ENCODE measurements around the gene SNX15.

Gene SNX15

DNA sequence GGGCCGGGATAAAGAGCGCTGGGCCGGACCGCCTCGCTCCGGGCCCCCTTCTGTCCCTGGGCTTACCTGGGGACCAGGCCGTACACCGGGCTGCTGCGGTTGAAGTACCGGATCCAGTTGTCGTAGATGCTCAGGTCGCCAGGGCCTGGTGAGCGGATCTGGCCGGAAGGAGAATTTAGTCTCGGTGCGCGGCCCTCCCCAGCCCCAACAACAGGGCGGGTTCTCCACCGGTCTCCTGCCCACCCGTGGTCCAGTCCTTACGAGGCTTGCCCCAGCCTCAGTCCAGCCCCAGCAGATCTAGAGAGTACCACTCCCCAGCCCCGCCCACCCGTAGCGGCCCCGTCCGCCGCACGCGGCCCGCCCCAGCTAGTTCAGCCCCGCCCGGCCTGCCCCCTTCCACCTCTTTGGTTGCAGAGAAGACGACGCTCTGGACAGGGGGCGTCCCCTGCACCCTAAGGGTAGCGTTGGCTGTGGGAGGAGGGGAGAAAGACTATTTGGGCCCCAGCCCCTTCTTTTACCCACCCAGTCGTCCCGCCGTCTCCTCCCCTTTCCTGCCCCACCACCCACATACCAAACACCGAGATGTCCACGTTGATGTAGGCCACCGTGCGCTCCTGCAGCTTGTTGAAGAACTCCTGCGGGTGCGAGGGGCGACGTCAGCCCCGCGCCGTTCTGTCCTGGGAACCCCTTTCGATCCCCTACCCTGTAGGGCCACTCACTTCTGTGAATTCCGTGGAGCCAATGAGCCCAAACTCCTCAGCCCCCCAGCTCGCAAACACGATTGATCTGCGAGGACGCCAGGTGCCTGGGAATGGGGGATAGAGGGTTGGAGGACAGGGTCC lies 20.6 kb downstream of the SNX15 start:
- no peak overlapping the region for H3K4me3 ChIP-seq (ENCODE audit: low read length)
- DNase-seq (ENCODE audit: low read depth, low spot score) = no peak

DNA sequence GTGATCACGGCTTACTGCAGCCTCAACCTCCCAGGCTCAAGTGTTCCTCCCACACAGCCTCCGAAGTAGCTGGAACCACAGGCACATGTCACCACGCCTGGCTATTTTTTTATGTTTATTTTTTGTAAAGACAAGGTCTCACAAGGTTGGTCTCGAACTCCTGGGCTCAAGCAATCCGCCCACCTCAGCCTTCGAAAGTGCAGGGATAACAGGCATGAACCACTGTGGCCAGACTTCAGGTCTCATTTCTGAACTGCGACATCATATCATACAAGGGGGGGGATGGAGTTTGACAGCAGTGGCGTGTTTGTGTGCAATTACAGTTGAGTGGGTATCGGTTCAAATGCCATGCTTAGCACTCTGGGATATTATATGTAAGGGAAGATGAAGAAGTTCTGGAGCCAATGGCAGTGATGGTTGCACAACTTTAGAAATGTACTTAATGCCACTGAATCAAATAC lies 24.2 kb downstream of the SNX15 start:
- no peak for DNase-seq (ENCODE audit: low read depth, low spot score)
- no peak overlapping the region for H3K4me3 ChIP-seq (ENCODE audit: low read length)

DNA sequence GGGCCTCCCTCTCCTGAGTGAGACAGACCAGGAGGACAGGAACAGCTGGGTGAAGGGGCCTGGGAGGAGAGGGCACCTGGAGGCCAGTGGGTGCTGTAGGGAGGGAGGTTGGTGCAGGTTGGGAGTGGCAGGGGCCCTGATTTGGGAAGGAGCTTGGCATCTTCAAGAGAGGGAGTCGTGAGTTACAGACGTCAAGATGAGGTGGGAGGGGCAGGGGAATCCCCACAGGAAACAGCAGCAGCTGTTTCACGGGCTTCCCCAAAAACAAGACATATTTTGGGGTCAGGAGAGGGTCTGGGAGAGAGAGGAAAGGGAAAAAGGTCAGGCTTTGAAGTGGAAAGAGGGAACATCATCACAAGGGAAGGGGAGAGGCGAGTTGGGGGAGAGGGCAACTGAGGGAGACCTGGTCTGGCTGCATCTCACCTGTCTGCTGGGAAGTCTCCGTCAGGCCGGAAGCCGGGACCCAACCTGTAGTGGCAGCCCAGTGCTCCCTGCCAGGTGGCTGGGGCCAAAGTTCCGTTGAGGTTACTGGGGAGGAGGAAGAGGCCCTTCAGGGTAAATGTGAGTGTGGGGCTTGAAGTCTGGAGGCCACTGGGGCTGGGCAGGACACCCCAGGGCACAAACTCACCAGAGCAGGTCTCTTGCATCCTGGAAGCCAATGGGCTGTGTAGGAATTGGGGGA lies 26.7 kb downstream of the SNX15 start:
- DNase-seq (ENCODE audit: low read depth, low spot score) = no peak
- no peak overlapping the region for H3K4me3 ChIP-seq (ENCODE audit: low read length)

DNA sequence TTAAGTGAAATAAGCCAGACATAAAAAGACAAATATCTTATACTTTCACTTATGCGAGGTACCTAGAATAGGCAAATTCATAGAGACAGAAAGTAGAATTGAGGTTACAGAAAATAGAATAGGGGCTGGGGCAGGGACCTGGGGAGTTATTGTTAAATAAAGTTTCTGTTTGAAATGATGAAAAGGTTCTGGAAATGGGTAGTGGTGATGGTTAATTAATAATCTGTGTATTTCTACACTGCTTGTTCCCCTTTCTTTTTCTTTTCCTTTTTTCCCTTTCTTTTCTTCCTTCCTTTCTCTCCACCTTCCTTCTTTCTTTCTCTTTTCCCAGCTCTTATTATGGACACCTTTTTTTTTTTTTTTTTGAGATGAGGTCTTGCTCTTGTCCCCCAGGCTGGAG lies 28.3 kb downstream of the SNX15 start:
- H3K4me3 ChIP-seq (ENCODE audit: low read length) = no peak overlapping the region
- DNase-seq (ENCODE audit: low read depth, low spot score) = no peak

DNA sequence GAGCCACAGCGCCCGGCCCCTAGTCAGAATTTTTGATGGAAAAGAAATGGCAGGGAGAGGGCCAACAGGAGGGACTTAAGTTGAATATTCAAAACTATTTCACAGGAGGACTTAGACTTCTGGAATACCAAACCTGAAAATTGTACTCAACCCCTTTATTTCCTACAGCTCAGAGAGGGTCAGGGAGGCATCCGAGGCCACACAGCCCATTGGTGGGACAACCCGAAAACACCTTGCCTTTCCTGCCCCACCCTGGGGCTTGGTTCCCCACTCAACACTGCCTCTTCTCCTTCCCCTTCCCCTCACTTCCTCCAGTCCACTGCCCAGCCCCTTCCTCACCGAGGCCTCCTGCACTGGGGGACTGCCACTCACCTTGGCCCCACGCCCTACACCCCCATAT lies 29.8 kb downstream of the SNX15 start:
- no peak overlapping the region for H3K4me3 ChIP-seq (ENCODE audit: low read length)
- no peak for DNase-seq (ENCODE audit: low read depth, low spot score)

DNA sequence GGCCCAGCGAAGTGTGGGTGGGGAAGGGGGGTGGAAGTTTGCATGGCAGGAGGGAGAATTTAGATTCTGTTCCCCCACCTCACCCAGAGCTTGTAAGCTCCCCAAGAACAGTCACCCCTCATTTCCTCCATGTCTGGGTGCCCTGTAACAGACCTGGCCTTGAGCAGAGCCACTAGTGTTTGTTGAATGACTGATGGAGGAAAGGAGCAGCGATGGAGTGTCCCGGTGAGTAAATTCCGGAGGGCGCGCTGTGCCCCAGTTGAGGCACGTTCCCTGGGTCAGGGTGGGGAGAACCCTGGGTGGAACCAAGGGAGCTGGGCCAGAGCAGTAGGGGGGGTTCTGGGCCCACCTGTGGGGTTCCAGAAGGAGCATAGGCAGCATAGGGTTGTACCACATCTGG lies 30.3 kb downstream of the SNX15 start:
- no peak overlapping the region for H3K4me3 ChIP-seq (ENCODE audit: low read length)
- no peak for DNase-seq (ENCODE audit: low read depth, low spot score)

DNA sequence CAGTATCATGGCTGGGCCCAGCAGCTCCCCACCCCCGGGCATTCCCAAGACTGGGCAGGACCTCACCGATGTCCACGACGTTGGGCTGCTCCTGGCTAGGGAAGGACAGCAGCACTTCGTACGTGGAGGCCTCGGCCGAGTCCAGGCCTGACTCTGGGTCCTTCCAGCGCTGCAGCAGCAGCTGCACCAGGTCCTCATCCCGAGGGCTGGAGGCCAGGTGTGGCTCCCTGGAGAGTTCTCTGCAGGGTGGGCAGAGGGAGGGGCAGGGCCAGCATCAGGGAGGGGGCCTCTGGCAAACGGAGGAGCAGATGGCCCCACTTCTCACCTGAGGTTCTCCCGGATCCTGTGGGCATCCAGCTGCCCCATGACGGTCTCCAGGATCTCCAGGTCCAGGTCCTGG lies 30.8 kb downstream of the SNX15 start:
- H3K4me3 ChIP-seq (ENCODE audit: low read length) = no peak overlapping the region
- no peak for DNase-seq (ENCODE audit: low read depth, low spot score)

DNA sequence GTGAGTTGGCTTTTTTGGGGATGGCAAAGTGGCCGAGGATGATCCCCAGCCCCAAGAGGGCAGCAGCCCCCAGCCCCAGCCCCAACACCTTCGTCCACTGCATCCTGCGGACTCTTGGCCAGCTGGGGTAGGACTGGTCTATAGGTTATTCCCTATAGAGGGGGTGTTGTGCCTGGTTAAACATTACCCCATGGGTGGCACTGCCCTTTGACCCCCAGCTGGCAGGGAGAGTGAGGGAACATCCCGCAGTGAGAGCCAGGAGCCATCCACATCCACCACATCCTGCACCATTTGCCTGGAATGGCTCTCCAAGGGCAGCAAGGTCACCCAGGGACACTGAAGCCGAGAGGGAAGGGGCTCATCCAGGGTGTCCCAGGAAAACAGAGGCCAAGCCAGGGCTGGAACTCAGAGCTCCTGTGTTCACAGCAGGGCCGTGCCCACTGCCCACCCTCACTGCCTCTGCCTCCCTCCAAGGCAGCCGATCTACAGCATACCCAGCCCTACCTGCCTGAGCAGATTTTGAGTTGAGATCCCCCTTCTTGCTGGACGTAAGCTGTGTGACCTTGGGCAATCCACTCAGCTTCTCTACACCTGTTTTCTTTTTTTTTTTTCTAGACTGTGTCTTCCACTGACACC lies 31.3 kb downstream of the SNX15 start, which contains the start of gene NAALADL1:
TSS of gene NAALADL1 (minus strand) at position 135 of the 636 bp plus-strand sequence. CDS start at position 103, 32 bp downstream.
- DNase-seq (ENCODE audit: low read depth, low spot score) = no peak

DNA sequence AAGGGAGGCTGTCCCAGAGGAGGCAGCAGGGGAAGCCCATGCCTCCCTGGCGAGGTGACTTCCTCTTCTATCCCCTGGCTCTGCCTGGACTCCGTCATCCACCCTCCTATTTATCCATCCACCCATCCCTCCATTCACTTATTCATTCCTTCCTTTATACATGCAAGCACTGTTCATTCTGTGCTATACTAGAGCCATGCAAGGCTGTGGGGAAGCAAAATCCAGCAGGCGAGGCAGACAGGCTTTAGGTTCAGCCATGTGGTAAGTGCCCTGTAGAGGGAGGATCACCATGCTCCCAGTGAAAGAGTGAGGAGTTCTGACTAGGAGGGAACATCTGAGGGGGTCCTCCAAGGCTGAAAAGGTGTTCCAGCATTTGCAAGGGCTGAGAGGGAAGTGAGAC lies 32.3 kb downstream of the SNX15 start:
- DNase-seq (ENCODE audit: low read depth, low spot score) = no peak
- H3K4me3 ChIP-seq (ENCODE audit: low read length) = no peak overlapping the region

More for the DNA sequence above, 31.3 kb downstream of the SNX15 start, which contains the start of gene NAALADL1:
- no peak within 1 kb of the TSS for H3K4me3 ChIP-seq (ENCODE audit: low read length)

DNA sequence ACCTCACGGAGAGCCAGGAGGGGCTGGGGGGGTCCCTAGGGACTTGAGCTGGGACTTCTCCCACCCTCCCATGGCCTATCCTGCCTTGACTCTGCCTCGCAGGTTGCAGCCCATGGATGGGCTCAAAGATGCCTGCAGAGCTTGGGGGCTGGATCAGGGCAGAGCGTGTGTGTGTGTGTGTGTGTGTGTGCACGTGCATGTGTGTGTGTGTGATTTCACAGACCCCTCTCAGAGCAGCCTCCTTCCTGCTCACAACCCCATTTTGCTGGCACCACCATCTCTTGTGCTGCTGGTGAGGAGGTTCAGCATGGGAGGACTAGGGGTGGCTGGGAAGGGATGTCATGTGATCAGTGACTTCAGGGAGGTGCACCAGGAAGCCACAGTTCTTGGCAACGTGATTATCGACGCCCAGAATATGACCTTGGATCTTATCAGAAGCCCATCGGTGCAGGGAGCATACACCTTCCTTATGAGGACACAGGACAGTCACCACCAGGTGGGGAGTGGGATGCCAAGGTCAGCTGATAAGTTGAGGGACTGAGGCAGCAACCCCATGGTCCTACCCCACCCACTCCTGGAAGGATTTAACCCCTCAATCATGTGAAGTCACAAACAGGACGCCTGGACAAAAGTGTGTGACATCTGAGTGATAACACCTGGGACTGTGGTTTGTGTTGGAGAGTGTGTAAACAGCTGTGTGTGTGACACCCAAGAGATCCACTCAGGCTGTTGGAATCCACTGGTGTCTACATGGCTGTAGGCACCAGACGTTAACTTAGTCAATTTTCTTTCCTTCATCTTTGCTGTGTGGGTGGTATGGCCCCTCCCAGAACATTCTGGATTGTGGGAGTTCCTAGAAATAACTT lies 33.0 kb downstream of the SNX15 start:
- no peak overlapping the region for H3K4me3 ChIP-seq (ENCODE audit: low read length)
- DNase-seq (ENCODE audit: low read depth, low spot score) = no peak

DNA sequence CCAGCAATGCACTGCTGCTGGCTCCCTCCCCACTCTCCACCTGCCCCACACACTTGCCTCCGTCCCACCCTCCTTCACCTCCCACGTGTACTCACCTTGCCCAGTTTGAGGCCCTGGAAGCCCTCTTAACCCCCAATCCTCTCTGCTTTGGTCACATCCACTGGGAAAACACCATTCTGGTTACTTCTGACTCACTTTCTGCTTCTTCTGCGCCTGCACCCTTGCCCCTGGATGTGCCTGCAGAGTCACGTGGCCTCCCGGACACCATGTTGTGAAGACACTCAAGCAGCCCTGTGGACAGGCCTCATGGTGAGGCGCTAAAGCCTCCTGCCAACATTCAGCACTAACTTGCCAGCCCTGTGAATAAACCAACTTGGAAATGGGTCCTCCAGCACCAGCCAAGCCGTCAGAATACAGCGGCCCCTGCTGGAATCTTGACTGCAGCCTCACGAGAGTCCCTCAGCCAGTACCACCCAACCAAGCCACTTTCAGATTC lies 33.7 kb downstream of the SNX15 start:
- DNase-seq (ENCODE audit: low read depth, low spot score) = no peak
- H3K4me3 ChIP-seq (ENCODE audit: low read length) = no peak overlapping the region

DNA sequence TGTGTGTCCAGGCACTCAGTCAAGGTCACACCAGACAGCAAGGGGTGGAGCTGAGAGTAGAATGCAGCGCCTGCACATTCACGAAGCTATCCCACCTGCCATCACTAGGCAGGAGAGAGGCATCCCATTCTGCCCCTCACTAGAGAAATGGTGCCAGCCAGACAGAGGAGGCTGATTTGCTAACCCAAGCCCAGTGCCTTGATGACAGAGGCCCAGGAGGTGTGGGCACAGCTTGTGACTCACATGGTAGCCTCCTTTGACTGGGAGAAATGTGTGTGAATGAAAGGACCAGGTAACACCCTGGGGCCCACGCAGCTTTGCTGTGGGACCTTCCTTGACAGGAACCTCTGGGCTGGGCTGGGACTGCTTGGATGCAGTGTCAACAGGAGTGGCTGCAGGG lies 36.3 kb downstream of the SNX15 start:
- no peak overlapping the region for H3K4me3 ChIP-seq (ENCODE audit: low read length)
- no peak for DNase-seq (ENCODE audit: low read depth, low spot score)

DNA sequence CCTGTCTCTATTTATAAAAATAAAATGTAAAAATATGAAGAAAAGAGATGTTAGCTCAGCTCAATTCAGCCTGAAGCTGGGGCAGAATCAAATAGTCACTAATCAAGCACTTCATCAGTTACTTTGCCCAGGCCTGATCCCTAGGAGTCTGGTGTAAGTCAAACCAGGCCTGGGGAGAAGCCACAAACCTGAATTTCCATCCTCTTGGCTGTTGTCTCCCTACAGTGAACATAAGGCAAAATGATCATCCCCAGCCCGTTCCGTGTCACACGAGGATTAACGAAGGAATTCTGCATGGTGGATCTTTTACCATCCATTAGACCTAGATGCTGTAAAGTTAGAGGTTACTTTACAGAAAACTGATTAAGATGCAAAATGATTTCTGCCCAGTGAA lies 37.6 kb downstream of the SNX15 start:
- H3K4me3 ChIP-seq (ENCODE audit: low read length) = no peak overlapping the region
- DNase-seq (ENCODE audit: low read depth, low spot score) = no peak

DNA sequence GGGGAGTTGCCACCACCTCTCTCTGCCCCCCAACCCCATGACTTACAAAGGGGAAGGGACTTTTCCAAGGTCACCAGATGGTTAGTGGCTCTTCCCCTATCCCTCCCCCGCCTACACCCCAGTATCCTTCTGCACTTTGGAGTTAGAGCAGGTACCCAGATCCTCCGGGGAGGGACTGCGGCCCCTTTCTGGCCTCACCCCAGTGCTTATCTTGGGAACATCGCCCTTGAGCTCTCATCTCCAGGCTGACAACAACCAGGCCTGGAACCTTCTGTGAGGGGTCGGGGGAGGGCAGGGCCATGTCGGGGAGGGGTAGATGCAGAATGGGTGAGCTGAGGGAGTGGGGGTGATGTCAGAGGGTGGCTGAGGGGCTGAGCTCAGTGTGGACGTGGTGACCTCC lies 38.6 kb downstream of the SNX15 start:
- H3K4me3 ChIP-seq (ENCODE audit: low read length) = no peak overlapping the region
- DNase-seq (ENCODE audit: low read depth, low spot score) = no peak

DNA sequence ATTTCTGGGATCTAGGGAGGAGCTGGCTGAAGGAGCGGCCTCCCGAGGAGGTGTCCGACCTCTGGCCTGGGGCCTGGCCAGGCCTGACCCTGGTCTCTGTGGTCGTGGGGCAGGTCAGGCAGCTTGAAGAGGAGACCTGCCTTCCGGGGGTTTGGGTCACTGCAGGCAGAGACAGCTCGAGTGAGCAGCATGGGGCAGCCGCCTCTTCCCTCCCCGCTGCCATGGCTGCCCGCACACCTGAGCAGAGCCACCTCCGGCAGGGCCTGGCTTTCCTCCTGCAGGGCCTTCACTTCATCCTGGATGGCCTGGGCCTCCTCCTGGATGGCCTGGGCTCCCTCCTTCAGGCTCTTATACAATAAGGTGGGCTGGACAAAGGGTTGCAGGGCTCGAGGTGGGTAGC lies 39.1 kb downstream of the SNX15 start:
- H3K4me3 ChIP-seq (ENCODE audit: low read length) = no peak overlapping the region
- DNase-seq (ENCODE audit: low read depth, low spot score) = no peak

DNA sequence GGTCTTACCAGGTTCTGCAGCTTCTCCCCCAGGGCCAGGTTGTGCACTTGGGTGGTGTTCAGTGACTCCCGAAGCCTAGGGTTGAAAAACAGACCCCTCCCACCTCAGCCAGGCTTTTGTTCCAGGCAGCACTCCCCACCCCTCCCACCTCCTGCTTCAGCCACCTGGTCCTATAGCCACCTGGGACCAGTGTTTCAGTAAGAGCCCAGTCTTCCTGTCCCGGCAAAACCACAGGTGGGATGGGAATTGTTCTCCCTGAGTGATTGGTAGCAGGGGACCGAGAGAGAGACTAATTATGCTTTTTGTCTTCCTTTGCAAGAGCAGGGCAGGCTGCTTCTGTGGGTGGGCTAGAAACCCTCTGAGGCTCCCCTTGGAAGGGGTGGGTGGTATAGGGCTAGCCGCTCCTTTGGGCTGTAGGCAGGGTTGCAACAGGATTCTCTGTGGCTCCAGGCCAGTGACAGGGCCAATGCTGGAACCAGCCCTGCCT lies 39.6 kb downstream of the SNX15 start:
- no peak overlapping the region for H3K4me3 ChIP-seq (ENCODE audit: low read length)
- DNase-seq (ENCODE audit: low read depth, low spot score) = no peak

DNA sequence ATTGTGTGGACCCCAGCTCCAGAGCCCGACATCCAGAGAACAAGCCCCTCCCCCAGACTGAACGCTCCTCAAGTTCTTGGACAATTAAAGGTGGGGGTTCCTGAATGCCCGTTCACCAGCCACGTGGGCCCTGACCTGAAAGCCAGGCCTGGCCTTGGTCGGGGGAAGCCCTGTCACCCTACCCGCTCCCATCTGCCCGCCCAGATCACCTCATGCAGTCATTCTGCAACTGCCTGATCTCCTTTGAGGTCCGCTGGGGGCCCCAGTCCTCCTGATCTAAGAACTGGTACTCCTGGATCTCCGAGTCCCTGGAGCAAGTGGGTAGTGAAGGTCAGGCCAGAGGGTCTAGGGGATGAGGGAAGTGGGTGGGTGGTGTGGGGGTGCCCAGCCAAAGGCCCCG lies 40.2 kb downstream of the SNX15 start:
- no peak overlapping the region for H3K4me3 ChIP-seq (ENCODE audit: low read length)
- DNase-seq (ENCODE audit: low read depth, low spot score) = no peak

DNA sequence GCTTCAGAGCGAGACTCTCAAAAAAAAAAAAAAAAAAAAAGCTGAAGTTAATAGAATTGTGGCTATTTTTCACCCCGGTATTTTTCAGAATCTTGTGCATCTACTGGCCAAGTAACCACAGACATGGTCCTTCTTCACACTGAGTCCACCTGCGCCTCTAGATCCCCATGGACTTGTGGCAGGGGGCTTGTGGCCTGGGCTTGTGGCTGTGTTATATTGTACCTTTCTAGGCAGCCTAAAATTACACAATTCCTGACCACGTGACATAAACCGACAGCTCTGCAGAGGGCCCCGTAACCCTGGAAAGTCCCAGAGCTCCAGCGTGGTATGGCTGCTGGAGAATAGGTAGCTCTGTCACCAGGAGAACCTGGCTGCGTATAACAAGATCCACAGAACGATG lies 42.0 kb downstream of the SNX15 start:
- H3K4me3 ChIP-seq (ENCODE audit: low read length) = no peak overlapping the region
- no peak for DNase-seq (ENCODE audit: low read depth, low spot score)

Measured in Jurkat, Clone E6-1 (cell line).